ENCODE results near the gene CPA1. TPM values are rescaled to one million over a fixed set of nuclear protein-coding genes. Genes with fewer than 3 reads are reported as not detected.
A peak's percentile ranks its signal among the peaks of the same experiment; 100 is the strongest.

CPA1 gene
- total RNA-seq, 2 experiments from 2014 or later, result not detected

- Mint-ChIP-seq H3K9me3 (no peaks in the 10 kb centered on the region), H3K36me3 (ENCODE audit: low read depth) (no peaks in the 10 kb centered on the region), H3K4me3 (no peak overlapping the region), H3K27me3 (no peaks in the 10 kb centered on the region), H3K27ac (peak overlapping the region; percentile 19), H3K4me1 (no peaks in the 10 kb centered on the region)
- DNase-seq, result no peak
- ChIA-PET CTCF (interaction anchor here (1.3 kb wide), 1 partner anchor 123 kb away, joined by 3 read pairs; no protein-coding TSS in a partner anchor), POLR2A (no interaction called here)
These were observed 4.7 kb downstream of the CPA1 start for GRCh38 chr7:130384841-130385599.

- H3K36me3 Mint-ChIP-seq (ENCODE audit: low read depth), result no peaks in the 10 kb centered on the region
- no peak overlapping the region for H3K27ac Mint-ChIP-seq
- H3K9me3 Mint-ChIP-seq, result no peaks in the 10 kb centered on the region
- no peak for DNase-seq
- CTCF ChIA-PET, result interaction anchor here (1.3 kb wide), 1 partner anchor 124 kb away, joined by 3 read pairs; no protein-coding TSS in a partner anchor
- no peaks in the 10 kb centered on the region for H3K27me3 Mint-ChIP-seq
- POLR2A ChIA-PET, result no interaction called here
- no peaks in the 10 kb centered on the region for H3K4me1 Mint-ChIP-seq
- H3K4me3 Mint-ChIP-seq, result no peak overlapping the region
These were observed 5.3 kb downstream of the CPA1 start for GRCh38 chr7:130385600-130386066.

- Mint-ChIP-seq H3K27ac (no peak overlapping the region), H3K27me3 (no peaks in the 10 kb centered on the region), H3K36me3 (ENCODE audit: low read depth) (no peaks in the 10 kb centered on the region), H3K4me3 (no peak overlapping the region), H3K9me3 (no peaks in the 10 kb centered on the region), H3K4me1 (no peaks in the 10 kb centered on the region)
- ChIA-PET POLR2A (no interaction called here), CTCF (interaction anchor here (1.1 kb wide), 1 partner anchor 25 kb away, joined by 3 read pairs; no protein-coding TSS in a partner anchor)
- DNase-seq, result no peak
These were observed 6.6 kb downstream of the CPA1 start for GRCh38 chr7:130386876-130387275.

- no peaks in the 10 kb centered on the region for H3K36me3 Mint-ChIP-seq (ENCODE audit: low read depth)
- H3K4me3 Mint-ChIP-seq, result no peak overlapping the region
- ChIA-PET POLR2A (no interaction called here), CTCF (interaction anchor here (1.1 kb wide), 1 partner anchor 25 kb away, joined by 3 read pairs; no protein-coding TSS in a partner anchor)
- DNase-seq, result no peak
- H3K4me1 Mint-ChIP-seq, result peaks cover under 1% of the 10 kb centered on the region
- no peak overlapping the region for H3K27ac Mint-ChIP-seq
- no peaks in the 10 kb centered on the region for H3K27me3 Mint-ChIP-seq
- no peaks in the 10 kb centered on the region for H3K9me3 Mint-ChIP-seq
These were observed 7.0 kb downstream of the CPA1 start for GRCh38 chr7:130387306-130387627.

GRCh38 chr7:130387628-130388403 lies 7.5 kb downstream of the CPA1 start:
- H3K36me3 Mint-ChIP-seq (ENCODE audit: low read depth), result no peaks in the 10 kb centered on the region
- H3K27ac Mint-ChIP-seq, result no peak overlapping the region
- CTCF ChIA-PET, result no interaction called here
- H3K9me3 Mint-ChIP-seq, result no peaks in the 10 kb centered on the region
- POLR2A ChIA-PET, result no interaction called here
- no peaks in the 10 kb centered on the region for H3K27me3 Mint-ChIP-seq
- peaks cover 2% of the 10 kb centered on the region for H3K4me1 Mint-ChIP-seq
- H3K4me3 Mint-ChIP-seq, result no peak overlapping the region
- DNase-seq, result no peak

GRCh38 chr7:130388671-130389070 lies 8.4 kb downstream of the CPA1 start:
- ChIA-PET CTCF (no interaction called here), POLR2A (no interaction called here)
- Mint-ChIP-seq H3K9me3 (no peaks in the 10 kb centered on the region), H3K4me1 (peaks cover 9% of the 10 kb centered on the region), H3K27me3 (no peaks in the 10 kb centered on the region), H3K36me3 (ENCODE audit: low read depth) (peaks cover 3% of the 10 kb centered on the region), H3K27ac (no peak overlapping the region), H3K4me3 (no peak overlapping the region)
- no peak for DNase-seq

- POLR2A ChIA-PET, result no interaction called here
- CTCF ChIA-PET, result no interaction called here
- no peak for DNase-seq
These were observed 10.2 kb downstream of the CPA1 start for GRCh38 chr7:130390486-130390885.

GRCh38 chr7:130393101-130393561 lies 12.8 kb downstream of the CPA1 start:
- DNase-seq, result no peak
- POLR2A ChIA-PET, result interaction anchor here (0.6 kb wide), 1 partner anchor 273 kb away, joined by 4 read pairs; no protein-coding TSS in a partner anchor
- Mint-ChIP-seq H3K4me3 (no peak overlapping the region), H3K27me3 (no peaks in the 10 kb centered on the region), H3K4me1 (peaks cover 29% of the 10 kb centered on the region), H3K27ac (peak overlapping the region; percentile 92), H3K9me3 (no peaks in the 10 kb centered on the region), H3K36me3 (ENCODE audit: low read depth) (peaks cover 12% of the 10 kb centered on the region)
- CTCF ChIA-PET, result no interaction called here

More at GRCh38 chr7:130390486-130390885, 10.2 kb downstream of the CPA1 start:
- peaks cover 27% of the 10 kb centered on the region for H3K4me1 Mint-ChIP-seq
- no peaks in the 10 kb centered on the region for H3K27me3 Mint-ChIP-seq
- H3K9me3 Mint-ChIP-seq, result no peaks in the 10 kb centered on the region
- peaks cover 12% of the 10 kb centered on the region for H3K36me3 Mint-ChIP-seq (ENCODE audit: low read depth)
- H3K4me3 Mint-ChIP-seq, result no peak overlapping the region
- H3K27ac Mint-ChIP-seq, result no peak overlapping the region

- Mint-ChIP-seq H3K4me3 (peak overlapping the region; percentile 58), H3K4me1 (peaks cover 32% of the 10 kb centered on the region), H3K27me3 (no peaks in the 10 kb centered on the region), H3K9me3 (no peaks in the 10 kb centered on the region), H3K36me3 (ENCODE audit: low read depth) (peaks cover 20% of the 10 kb centered on the region), H3K27ac (peak overlapping the region; percentile 92)
- ChIA-PET POLR2A (no interaction called here), CTCF (interaction anchor here (1.0 kb wide), 3 partner anchors 10 to 66 kb away, joined by 3 to 5 read pairs (median 3); no protein-coding TSS in a partner anchor)
- DNase-seq, result no peak
These were observed 13.6 kb downstream of the CPA1 start for GRCh38 chr7:130393841-130394411.

GRCh38 chr7:130394421-130395195 lies 14.3 kb downstream of the CPA1 start:
- peak; percentile 60 for DNase-seq
- POLR2A ChIA-PET, result no interaction called here
- Mint-ChIP-seq H3K27me3 (no peaks in the 10 kb centered on the region), H3K9me3 (no peaks in the 10 kb centered on the region), H3K4me1 (peaks cover 35% of the 10 kb centered on the region), H3K27ac (peak overlapping the region; percentile 92), H3K4me3 (peak overlapping the region; percentile 58), H3K36me3 (ENCODE audit: low read depth) (peaks cover 21% of the 10 kb centered on the region)
- CTCF ChIA-PET, result interaction anchor here (1.0 kb wide), 3 partner anchors 9 to 67 kb away, joined by 3 to 5 read pairs (median 3); no protein-coding TSS in a partner anchor

- Mint-ChIP-seq H3K4me1 (peaks cover 35% of the 10 kb centered on the region), H3K27me3 (no peaks in the 10 kb centered on the region), H3K36me3 (ENCODE audit: low read depth) (peaks cover 26% of the 10 kb centered on the region), H3K9me3 (no peaks in the 10 kb centered on the region), H3K4me3 (no peak overlapping the region), H3K27ac (peak overlapping the region; percentile 46)
- no peak for DNase-seq
- CTCF ChIA-PET, result no interaction called here
- POLR2A ChIA-PET, result no interaction called here
These were observed 15.1 kb downstream of the CPA1 start for GRCh38 chr7:130395421-130395820.

- POLR2A ChIA-PET, result no interaction called here
- H3K36me3 Mint-ChIP-seq (ENCODE audit: low read depth), result peaks cover 33% of the 10 kb centered on the region
These were observed 15.8 kb downstream of the CPA1 start for GRCh38 chr7:130396109-130396508.

More at GRCh38 chr7:130396109-130396508, 15.8 kb downstream of the CPA1 start:
- Mint-ChIP-seq H3K27me3 (no peaks in the 10 kb centered on the region), H3K27ac (no peak overlapping the region), H3K9me3 (no peaks in the 10 kb centered on the region), H3K4me3 (no peak overlapping the region), H3K4me1 (peaks cover 35% of the 10 kb centered on the region)
- CTCF ChIA-PET, result no interaction called here
- no peak for DNase-seq
